Stromal cell of bone marrow (primary cell): ENCODE data around the gene NEK7.
"Not testable (repeated sequence)": the region's sequence is repeated elsewhere in the genome, so short reads cannot be mapped to it uniquely, and the experiment has no call there.

ENCODE experiments used
- DNase-seq: peaks from one replicate; pipeline ENCODE4 v3.0.0-alpha.2; 2012; ENCODE audit warnings: low read depth

NEK7 gene

GRCh38 chr1:198290089-198290683 is 133.4 kb downstream of the NEK7 start:
- DNase-seq, result no peak

- no peak for DNase-seq
Observed at GRCh38 chr1:198291036-198291435, 134.2 kb downstream of the NEK7 start.

- DNase-seq, result no peak
Observed at GRCh38 chr1:198291924-198292323, 135.1 kb downstream of the NEK7 start.

- no peak for DNase-seq
Observed at GRCh38 chr1:198295225-198295624, 138.4 kb downstream of the NEK7 start.

- DNase-seq, result no peak
Observed at GRCh38 chr1:198295971-198296370, 139.2 kb downstream of the NEK7 start.

- DNase-seq, result no peak
Observed at GRCh38 chr1:198297281-198297680, 140.5 kb downstream of the NEK7 start.

GRCh38 chr1:198298640-198299039 is 141.8 kb downstream of the NEK7 start:
- DNase-seq, result no peak

- DNase-seq, result no peak
Observed at GRCh38 chr1:198300451-198300850, 143.7 kb downstream of the NEK7 start.

- no peak for DNase-seq
Observed at GRCh38 chr1:198304431-198304830, 147.6 kb downstream of the NEK7 start.

- not testable (repeated sequence) for DNase-seq
Observed at GRCh38 chr1:198314817-198315216, 158.0 kb downstream of the NEK7 start.

GRCh38 chr1:198315331-198315730 is 158.5 kb downstream of the NEK7 start:
- DNase-seq, result not testable (repeated sequence)

GRCh38 chr1:198316546-198317100 is 159.8 kb downstream of the NEK7 start:
- no peak for DNase-seq

- no peak for DNase-seq
Observed at GRCh38 chr1:198318085-198318484, 161.3 kb downstream of the NEK7 start.

- DNase-seq, result no peak
Observed at GRCh38 chr1:198320759-198321158, 164.0 kb downstream of the NEK7 start.

- no peak for DNase-seq
Observed at GRCh38 chr1:198326232-198326631, 169.4 kb downstream of the NEK7 start.

- peak; percentile 2 for DNase-seq
Observed at GRCh38 chr1:198326915-198327314, 170.1 kb downstream of the NEK7 start.

- no peak for DNase-seq
Observed at GRCh38 chr1:198328458-198329032, 171.7 kb downstream of the NEK7 start.

- DNase-seq, result no peak
Observed at GRCh38 chr1:198330982-198331615, 174.3 kb downstream of the NEK7 start.

- peak; percentile 2 for DNase-seq
Observed at GRCh38 chr1:198333744-198334143, 176.9 kb downstream of the NEK7 start.

GRCh38 chr1:198335663-198336062 is 178.9 kb downstream of the NEK7 start:
- no peak for DNase-seq

- DNase-seq, result no peak
Observed at GRCh38 chr1:198337886-198338285, 181.1 kb downstream of the NEK7 start.

- no peak for DNase-seq
Observed at GRCh38 chr1:198340139-198340538, 183.3 kb downstream of the NEK7 start.

GRCh38 chr1:198346178-198346577 is 189.4 kb downstream of the NEK7 start:
- no peak for DNase-seq
